GM12878 (cell line): ENCODE measurements around the gene SNF8. TPM values are rescaled to one million over a fixed set of nuclear protein-coding genes. Genes with fewer than 3 reads are reported as not detected.

Source experiments
- ATAC-seq: fragments of 200-7000 bp; cut with Tn5 transposase; 3 replicates; pipeline ENCODE4 v1.9.1; 2020; ENCODE audit warnings: mild to moderate bottlenecking, moderate library complexity
- BruUV-seq: library from RNA; stranded (reverse); fragments of 400-500 nt; replicated peaks from 2 replicates; lab custom pipeline; 2021; lab: Mats Ljungman, UMichigan
- CTCF ChIA-PET: fragments of 300-600 bp; sonication (Branson Sonifier 250); formaldehyde crosslinking; extraction: SDS; loops from one replicate; lab custom pipeline; 2021; ENCODE audit warnings: inconsistent platforms; lab: Yijun Ruan, JAX
- POLR2A ChIA-PET: fragments of 350-600 bp; formaldehyde crosslinking; extraction: SDS; loops from one replicate; lab custom pipeline; 2021; ENCODE audit warnings: inconsistent platforms; lab: Charles Lee
- RAD21 ChIA-PET: fragments of 300-600 bp; sonication (Branson Sonifier 250); formaldehyde crosslinking; loops from one replicate; lab custom pipeline; 2023; ENCODE audit warnings: antibody characterized with exemption; ENCODE audit not compliant: unreplicated experiment; lab: Charles Lee
- SMC1A ChIA-PET: fragments of 300-600 bp; sonication (Branson Sonifier 250); formaldehyde crosslinking; loops from one replicate; lab custom pipeline; 2023; ENCODE audit not compliant: unreplicated experiment, uncharacterized antibody; lab: Charles Lee
- DNase-seq: peaks from one replicate; pipeline ENCODE4 v3.0.0-alpha.2; 2011; ENCODE audit warnings: low read depth, low spot score
- FAIRE-seq: peaks from 3 replicates; lab custom pipeline; 2011; peaks lifted over from hg19 to GRCh38; lab: Jason Lieb, UNC
- H2AFZ ChIP-seq: 2 replicates; pipeline ENCODE4 v1.6.0; 2011; ENCODE audit warnings: low read depth, low read length, control low read depth; ENCODE audit not compliant: control insufficient read depth
- H3K27ac ChIP-seq: 2 replicates; pipeline ENCODE4 v1.5.1; 2011; ENCODE audit warnings: control low read depth; ENCODE audit not compliant: control insufficient read depth, insufficient read depth
- H3K27me3 ChIP-seq, 2 experiments: replicated peaks in 1 of 2; 2 replicates each; pipeline versions ENCODE4 v1.6.0 to v1.6.1; 2011; ENCODE audit warnings: low read length in 1 of 2; ENCODE audit not compliant: control insufficient read depth in 2 of 2, insufficient read depth in 2 of 2
- H3K36me3 ChIP-seq, 2 experiments: 2 replicates each; pipeline ENCODE4 v1.5.1; 2011; ENCODE audit warnings: low read length in 1 of 2; ENCODE audit not compliant: control insufficient read depth in 2 of 2, insufficient read depth in 2 of 2
- H3K4me1 ChIP-seq: 2 replicates; pipeline ENCODE4 v1.6.1; 2011; ENCODE audit warnings: mild to moderate bottlenecking, low read length, moderate library complexity, mixed read lengths; ENCODE audit not compliant: control insufficient read depth, insufficient read depth
- H3K4me2 ChIP-seq: 2 replicates; pipeline ENCODE4 v1.6.0; 2011; ENCODE audit warnings: control low read depth; ENCODE audit not compliant: control insufficient read depth, insufficient read depth
- H3K4me3 ChIP-seq: fragments of 200-600 bp; sonication (generic); 2 replicates; pipeline ENCODE4 v1.5.1; 2016
- H3K79me2 ChIP-seq: 2 replicates; pipeline ENCODE4 v1.6.0; 2011; ENCODE audit warnings: low read length; ENCODE audit not compliant: control insufficient read depth, insufficient read depth
- H3K9ac ChIP-seq: 2 replicates; pipeline ENCODE4 v1.8.0; 2011; ENCODE audit warnings: low read length, control low read depth, mixed read lengths; ENCODE audit not compliant: control insufficient read depth, insufficient read depth
- H3K9me3 ChIP-seq: replicated peaks from 3 replicates; pipeline ENCODE4 v1.5.1; 2011; ENCODE audit warnings: mild to moderate bottlenecking, low read length; ENCODE audit not compliant: control insufficient read depth, insufficient read depth
- H4K20me1 ChIP-seq: 2 replicates; pipeline ENCODE4 v1.6.0; 2011; ENCODE audit not compliant: control insufficient read depth, insufficient read depth
- ASH2L ChIP-seq: fragments of 300-600, 200-600 bp; sonication (generic); IDR thresholded peaks from 2 replicates; pipeline ENCODE4 v1.6.1; 2017; ENCODE audit warnings: low read depth, mild to moderate bottlenecking, borderline replicate concordance
- BMI1 ChIP-seq: fragments of 450-650 bp; IDR thresholded peaks from 2 replicates; pipeline ENCODE4 v1.6.1; 2016; ENCODE audit warnings: mild to moderate bottlenecking, moderate library complexity, borderline replicate concordance
- JUND ChIP-seq: IDR thresholded peaks from 2 replicates; pipeline ENCODE4 v1.6.1; 2012; ENCODE audit warnings: low read depth, mild to moderate bottlenecking, low read length, improper control_type of control experiment, moderate library complexity
- MYB ChIP-seq: fragments of 150-350 bp; IDR thresholded peaks from 2 replicates; pipeline ENCODE4 v1.6.1; 2014; ENCODE audit warnings: mild to moderate bottlenecking, low read depth, low read length, borderline replicate concordance
- STAT1 ChIP-seq: fragments of 450-650 bp; conservative IDR thresholded peaks from 2 replicates; pipeline ENCODE4 v1.6.1; 2014; ENCODE audit warnings: antibody characterized with exemption, mild to moderate bottlenecking
- WRNIP1 ChIP-seq: IDR thresholded peaks from 2 replicates; pipeline ENCODE4 v1.6.1; 2011; ENCODE audit warnings: low read depth, low read length, improper control_type of control experiment, borderline replicate concordance
- WGBS: methylation state at CpG from one replicate; pipeline ENCODE4 v1.1.6; 2016; ENCODE audit warnings: low lambda C conversion rate; ENCODE audit not compliant: insufficient replicate concordance, insufficient coverage; ENCODE audit errors: missing lambda C conversion rate; 5-methylcytosine and 5-hydroxymethylcytosine counted together
- in situ Hi-C: fragments of 300-500 bp; cut with MboI; formaldehyde crosslinking; loops from 9 replicates; pipeline ENCODE4 v1.14.3; 2018; ENCODE audit warnings: mixed read lengths
- intact Hi-C: fragments of 100-400 bp; cut with micrococcal nuclease; formaldehyde crosslinking; loops from one replicate; pipeline ENCODE4 v1.14.2; 2022; ENCODE audit not compliant: unreplicated experiment
- polyA plus RNA-seq, 11 experiments: library from polyadenylated mRNA; depleted of rRNA in 4 of 11; unstranded in 6 of 11; stranded (reverse) in 5 of 11; fragments of >200 nt; fragmentation: Nextera tagmentation in 4 of 11; fragmentation: Illumina TruSeq in 1 of 11; extraction: Ambion mirVana in 4 of 11; extraction: Trizol in 1 of 11; gene quantifications; 1 replicate in 1 of 11; 2 replicates in 10 of 11; pipeline versions ENCODE4 v1.2.1 to v1.2.3, GENCODE V29; 2011 to 2016; ENCODE audit warnings: inconsistent platforms in 2 of 11, missing spikeins in 2 of 11, low read depth in 1 of 11
- total RNA-seq, 4 experiments: library from RNA; depleted of rRNA in 3 of 4; stranded (reverse); fragments of >200 nt in 3 of 4; fragmentation: Illumina TruSeq in 1 of 4; extraction: Trizol in 1 of 4; gene quantifications; 2 replicates each; pipeline versions ENCODE4 v1.2.1 to v1.2.3, GENCODE V29; 2013 to 2021

Gene SNF8
- total and polyA plus RNA-seq, 10 of the 15 experiments (the other 5 are each of a cell fraction or from before 2014, with no cell fraction given): 6.1 to 228 (median 95.6) TPM

GRCh38 chr17:48990882-48991357 lies 46.3 kb upstream of the SNF8 start:
- SMC1A ChIA-PET: no interaction called here
- CTCF ChIA-PET: interaction anchor here (1.2 kb wide), 1 partner anchor 42 kb away, joined by 5 read pairs; no protein-coding TSS in a partner anchor
- H3K4me1 ChIP-seq: no peaks in the 10 kb centered on the region
- RAD21 ChIA-PET: no interaction called here
- no TSS peak for BruUV-seq
- ATAC-seq (no peak), DNase-seq (no peak), FAIRE-seq (no peak)
- H3K4me3 ChIP-seq: no peak overlapping the region
- in situ Hi-C loops: no loop called here
- peaks cover 0 to 3% of the 10 kb centered on the region in 2 experiments; a peak in 3 of 4 replicates for H3K27me3 ChIP-seq
- POLR2A ChIA-PET: no interaction called here
- no peak overlapping the region for H3K27ac ChIP-seq
- no CpG with 5 or more reads among the region's 2 CpGs for WGBS
- no peak overlapping the region for H3K9ac ChIP-seq
- intact Hi-C loops: no loop called here
- no peaks in the 10 kb centered on the region for H3K79me2 ChIP-seq
- no peaks in the 10 kb centered on the region for H3K9me3 ChIP-seq
- H3K36me3 ChIP-seq: no peaks in the 10 kb centered on the region
- no peak overlapping the region for H2AFZ ChIP-seq
- no peaks in the 10 kb centered on the region for H4K20me1 ChIP-seq
- TF ChIP-seq WRNIP1 (no peak), STAT1 (no peak), ASH2L (no peak)
- TF ChIP-seq, all 136 proteins: peak for 0
- no peak overlapping the region for H3K4me2 ChIP-seq

GRCh38 chr17:48989100-48989499 lies 44.5 kb upstream of the SNF8 start:
- BruUV-seq: no TSS peak
- 60% methylated on average over 4 of the region's 4 CpGs for WGBS
- no peaks in the 10 kb centered on the region for H3K4me1 ChIP-seq
- TF ChIP-seq JUND (no peak), BMI1 (no peak), WRNIP1 (no peak), MYB (no peak)
- TF ChIP-seq, all 136 proteins: peak for 0
- H3K9me3 ChIP-seq: no peaks in the 10 kb centered on the region
- no peak overlapping the region for H3K27ac ChIP-seq
- H3K4me3 ChIP-seq: no peak overlapping the region
- POLR2A ChIA-PET: interaction anchor here (0.6 kb wide), 1 partner anchor 8 kb away, joined by 4 read pairs; the partner anchor contains the start of gene IGF2BP1
- CTCF ChIA-PET: no interaction called here
- FAIRE-seq (no peak), ATAC-seq (no peak), DNase-seq (no peak)
- H3K79me2 ChIP-seq: no peaks in the 10 kb centered on the region
- H3K27me3 ChIP-seq: peaks cover 0 to 1% of the 10 kb centered on the region in 2 experiments; a peak in 2 of 4 replicates
- in situ Hi-C loops: no loop called here
- no peak overlapping the region for H3K4me2 ChIP-seq
- RAD21 ChIA-PET: no interaction called here
- no peaks in the 10 kb centered on the region for H3K36me3 ChIP-seq
- SMC1A ChIA-PET: interaction anchor here (0.9 kb wide), 1 partner anchor 19 kb away, joined by 3 read pairs; no protein-coding TSS in a partner anchor
- H2AFZ ChIP-seq: no peak overlapping the region
- H4K20me1 ChIP-seq: no peaks in the 10 kb centered on the region
- intact Hi-C loops: no loop called here
- H3K9ac ChIP-seq: no peak overlapping the region
